ENCODE data around the gene USP22.

Gene USP22

DNA sequence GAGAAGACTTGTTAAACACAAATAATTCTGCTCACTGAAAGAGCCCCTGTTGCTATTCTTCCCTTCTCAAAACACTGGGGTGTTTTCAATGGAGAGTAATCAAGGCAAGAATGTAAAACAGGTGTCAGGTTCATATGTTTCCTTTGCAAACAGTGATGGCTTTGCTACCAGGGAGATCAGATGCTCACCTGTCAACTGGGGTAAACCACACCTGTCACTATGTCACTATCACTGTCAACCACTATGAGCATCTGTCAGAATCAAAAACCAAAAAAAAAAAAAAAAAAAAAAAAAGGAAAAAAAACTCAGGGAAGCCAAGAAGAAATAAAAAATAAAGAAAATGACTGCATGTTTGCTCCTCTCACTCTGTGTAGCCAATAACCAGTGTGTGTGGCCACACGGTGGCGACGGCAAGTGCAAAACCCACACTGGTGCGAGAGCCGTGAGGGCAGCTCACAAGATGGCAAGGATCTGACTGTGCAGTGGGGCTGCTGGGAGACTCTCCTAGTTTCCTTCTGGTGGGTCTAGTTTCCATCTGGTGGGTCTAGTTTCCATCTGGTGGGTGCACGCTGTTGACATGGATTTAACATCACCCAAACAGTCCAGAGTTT, 22.7 kb downstream of the USP22 start:
- DNase-seq: no peak

- DNase-seq: no peak
Observed at GRCh38 chr17:21018894-21019293, 23.9 kb downstream of the USP22 start.

DNA sequence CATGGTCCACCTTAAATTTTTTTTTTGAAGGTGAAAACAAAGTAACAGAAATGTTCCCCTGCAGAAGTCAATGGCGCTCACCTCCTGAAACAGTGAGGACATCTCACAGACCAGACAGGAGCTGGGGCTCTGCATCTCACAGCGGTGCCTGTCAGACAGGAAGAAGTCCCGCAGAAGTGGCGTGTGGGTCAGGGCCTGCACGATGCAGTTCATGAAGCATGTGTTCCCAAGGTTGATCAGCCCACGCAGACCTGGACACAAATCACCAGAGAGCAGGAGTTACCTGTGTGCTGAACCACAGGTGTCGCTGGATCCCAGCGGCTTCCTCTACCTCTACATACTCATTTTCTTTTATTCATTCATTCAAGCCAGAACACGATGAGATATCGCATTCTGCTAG, 24.9 kb downstream of the USP22 start:
- no peak for DNase-seq

DNA sequence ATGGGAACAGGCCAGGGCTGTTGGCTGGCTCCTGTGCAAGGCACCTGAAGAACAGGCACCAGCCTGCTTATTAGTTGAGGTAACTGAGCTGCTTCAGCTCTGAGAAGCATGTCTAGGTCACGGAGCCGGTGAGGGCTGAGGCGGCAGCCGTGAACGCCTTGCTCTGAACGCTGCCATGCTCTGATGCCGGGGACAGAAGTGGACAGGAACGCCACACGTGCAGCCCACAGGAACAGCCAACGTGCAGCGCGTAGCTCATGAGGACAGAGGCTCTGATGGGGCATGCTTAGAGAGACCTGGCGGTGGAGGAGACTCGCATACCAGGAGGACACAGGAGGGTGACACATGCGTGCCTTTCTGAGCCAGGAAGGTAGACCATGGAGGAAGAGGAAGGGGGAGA, 25.6 kb downstream of the USP22 start:
- no peak for DNase-seq

- no peak for DNase-seq
Observed at GRCh38 chr17:21016826-21017225, 26.0 kb downstream of the USP22 start.

DNA sequence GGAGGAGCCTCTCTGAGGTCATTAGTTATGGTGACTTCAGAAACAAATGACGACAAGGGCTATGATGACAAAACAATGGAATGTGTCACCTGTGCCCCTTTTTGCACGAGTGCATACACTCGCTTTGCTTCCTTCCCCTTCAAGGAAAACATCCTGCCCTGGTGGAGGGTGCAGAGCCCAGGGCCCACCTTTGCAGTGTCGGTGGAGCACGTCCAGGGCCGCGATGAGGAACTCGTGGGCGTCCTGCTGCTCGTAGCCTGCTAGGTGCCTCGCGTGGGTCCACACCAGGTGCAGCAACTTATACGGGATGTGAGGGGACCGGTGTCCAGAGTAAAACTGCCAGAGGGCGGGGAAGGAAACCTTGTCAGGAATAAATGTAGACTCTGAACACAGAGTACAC, 27.2 kb downstream of the USP22 start:
- DNase-seq: no peak

DNA sequence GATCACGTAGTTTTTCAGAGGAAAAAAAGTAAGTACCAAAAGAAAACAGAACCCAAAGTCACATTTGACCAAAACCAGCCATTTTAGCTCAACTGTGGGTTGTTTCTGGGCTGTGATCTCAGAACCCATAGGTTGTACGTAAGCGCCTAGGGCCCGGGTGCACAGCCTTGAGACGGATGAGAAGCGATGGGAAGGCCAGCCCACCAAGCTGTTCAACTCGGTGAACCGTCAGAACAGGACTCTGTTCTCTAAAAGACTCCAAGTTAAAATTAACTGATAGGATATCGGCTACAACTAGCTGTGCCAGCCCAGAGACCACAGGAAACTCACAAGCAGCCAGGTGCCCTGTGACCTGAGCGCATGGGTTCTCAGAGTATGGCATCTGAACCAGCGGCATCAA, 28.3 kb downstream of the USP22 start:
- DNase-seq: no peak

DNA sequence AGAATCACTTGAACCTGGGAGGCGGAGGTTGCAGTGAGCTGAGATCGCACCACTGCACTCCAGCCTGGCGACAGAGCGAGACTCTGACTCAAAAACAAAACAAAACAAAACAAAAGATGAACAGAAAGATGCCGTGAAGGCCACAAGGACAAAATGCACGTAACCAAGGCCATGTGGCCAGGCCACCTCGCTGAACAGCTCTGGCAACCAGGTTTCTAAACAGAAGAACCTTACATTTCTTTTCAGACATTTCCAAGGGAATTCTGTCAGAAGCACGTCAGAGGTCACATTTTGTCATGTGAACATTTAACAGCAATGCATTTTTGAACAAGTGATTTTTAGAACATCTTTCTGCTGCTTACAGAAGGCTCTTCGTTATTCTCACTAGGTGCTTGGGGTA, 28.8 kb downstream of the USP22 start:
- no peak for DNase-seq

- DNase-seq: no peak
Observed at GRCh38 chr17:21012736-21013135, 30.1 kb downstream of the USP22 start.

DNA sequence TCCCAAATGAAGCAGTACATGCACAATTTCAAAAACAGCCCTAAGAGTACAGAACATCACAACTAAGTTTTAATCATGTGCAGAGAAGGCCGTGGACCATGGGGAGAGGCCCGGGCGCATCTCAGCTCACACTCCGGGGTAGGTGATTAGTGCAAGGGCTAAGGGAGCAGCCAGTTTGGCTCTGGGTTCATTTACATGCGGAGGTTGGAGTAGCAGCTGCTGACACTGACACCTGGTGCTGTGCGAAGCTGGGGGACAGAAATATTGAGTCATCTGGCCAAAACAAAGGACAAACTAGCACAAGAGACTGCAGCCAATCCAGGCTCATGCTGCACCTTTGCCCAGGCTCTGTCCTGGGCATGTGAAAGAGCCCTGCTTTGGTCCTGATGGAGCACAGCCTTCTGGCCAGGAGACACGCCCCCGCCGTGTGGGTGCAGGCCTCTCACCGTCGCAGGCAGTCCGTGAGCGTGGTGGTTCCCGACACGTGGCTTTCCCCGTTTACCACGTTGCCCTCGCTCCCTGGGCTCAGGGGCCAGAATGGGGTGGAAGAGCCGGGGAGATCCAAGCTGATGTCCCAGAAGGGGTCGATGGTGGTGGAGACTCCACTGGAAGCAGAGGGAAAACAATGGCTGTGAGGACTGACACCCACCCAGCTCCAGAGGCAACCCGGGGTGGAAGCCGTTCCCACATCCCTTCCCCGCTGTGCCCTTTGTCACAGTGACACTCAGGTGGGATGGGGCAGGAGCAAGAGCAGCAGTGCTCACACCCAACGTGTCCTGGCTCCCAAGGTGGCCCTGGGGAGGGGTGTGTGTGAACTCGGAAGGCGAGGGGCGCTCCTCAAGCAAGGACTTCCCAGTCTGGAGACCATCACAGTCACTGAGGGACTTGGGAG, 31.9 kb downstream of the USP22 start:
- no peak for DNase-seq

- DNase-seq: no peak
Observed at GRCh38 chr17:21008992-21009671, 33.7 kb downstream of the USP22 start.

GRCh38 chr17:21008160-21008915, 34.5 kb downstream of the USP22 start:
- no peak for DNase-seq

- no peak for DNase-seq
Observed at GRCh38 chr17:21007646-21008045, 35.2 kb downstream of the USP22 start.

DNA sequence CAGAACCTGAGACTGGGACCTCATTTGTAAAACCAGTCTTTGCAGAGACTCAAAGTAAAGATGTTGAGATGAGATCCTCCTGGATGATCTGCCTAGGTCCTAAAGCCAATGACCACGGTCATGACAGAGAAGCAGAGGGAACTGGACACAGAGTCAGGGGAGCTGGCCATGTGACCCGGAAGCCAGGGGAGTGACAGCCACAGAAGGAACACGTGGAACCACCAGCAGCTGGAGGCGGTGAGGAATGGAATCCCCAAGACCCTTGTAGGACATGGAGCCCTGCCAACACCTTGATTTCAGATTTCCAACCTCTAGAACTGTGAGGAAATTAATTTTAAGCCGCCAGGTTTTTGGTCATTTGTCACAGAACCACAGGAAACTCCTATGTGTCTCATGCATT, 37.0 kb downstream of the USP22 start:
- DNase-seq: no peak

DNA sequence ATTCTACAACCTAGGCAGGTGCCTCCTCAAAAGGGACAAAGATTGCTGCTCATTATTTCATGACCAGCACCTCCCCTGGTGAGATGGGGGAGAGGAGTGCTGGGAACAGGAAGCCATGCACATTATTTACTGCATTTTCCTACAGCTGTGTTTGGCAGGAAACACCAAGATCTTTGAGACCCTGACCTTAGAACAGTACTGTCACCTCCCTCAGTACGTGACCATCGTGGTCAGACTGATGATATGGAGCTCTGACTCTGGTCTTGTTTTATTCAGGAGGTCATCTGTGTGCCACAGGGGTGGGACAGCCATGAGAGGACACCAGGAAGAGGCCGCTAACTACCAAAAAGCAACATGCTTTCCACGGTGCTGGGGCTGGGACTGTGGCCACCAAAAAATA, 37.4 kb downstream of the USP22 start:
- no peak for DNase-seq

GRCh38 chr17:21004016-21004930, 38.5 kb downstream of the USP22 start:
- DNase-seq: no peak

GRCh38 chr17:21003007-21003621, 39.7 kb downstream of the USP22 start:
- no peak for DNase-seq

GRCh38 chr17:21002309-21003006, 40.4 kb downstream of the USP22 start:
- no peak for DNase-seq

DNA sequence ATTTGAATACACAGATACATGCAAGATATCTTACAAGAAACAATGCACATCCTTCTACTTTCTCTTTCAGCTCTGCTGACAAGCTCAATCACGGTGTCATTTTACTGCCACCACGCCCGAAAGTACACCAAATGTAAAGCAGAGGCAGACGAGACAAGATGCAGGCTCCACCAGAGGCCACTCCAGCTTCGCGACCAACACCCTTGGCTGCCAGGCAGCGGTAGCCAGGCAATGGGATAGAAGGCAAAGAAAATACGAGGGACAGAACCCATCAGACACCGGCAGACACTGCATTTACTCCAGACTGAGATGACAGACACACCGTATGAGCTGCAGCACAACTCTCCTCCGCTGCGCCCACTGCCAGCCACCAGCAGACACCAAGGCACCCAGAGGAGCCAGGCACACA, 41.0 kb downstream of the USP22 start:
- DNase-seq: no peak

GRCh38 chr17:21001111-21001812, 41.5 kb downstream of the USP22 start:
- DNase-seq: no peak

Measured in stimulated activated CD4-positive, alpha-beta T cell treated with anti-CD3 and anti-CD28 coated beads, Interleukin-2, amount 100 ng/mL, for 48 hours (primary cell).